Keratinocyte (primary cell): ENCODE data around the gene DACH1. TPM values are rescaled to one million over a fixed set of nuclear protein-coding genes. Genes with fewer than 3 reads are reported as not detected.

Experiments used
- DNase-seq: peaks from one replicate; pipeline ENCODE4 v3.0.0-alpha.2; 2011; ENCODE audit warnings: low read depth, missing footprints, low spot score
- FAIRE-seq: peaks from 2 replicates; lab custom pipeline; 2011; peaks lifted over from hg19 to GRCh38; lab: Jason Lieb, UNC
- H2AFZ ChIP-seq: 2 replicates; pipeline ENCODE4 v1.6.0; 2012; ENCODE audit warnings: low read length, control low read depth, inconsistent platforms; ENCODE audit not compliant: control insufficient read depth
- H3K27ac ChIP-seq: 2 replicates; pipeline ENCODE4 v1.5.1; 2011; ENCODE audit warnings: low read length; ENCODE audit not compliant: control insufficient read depth, insufficient read depth
- H3K27me3 ChIP-seq: 3 replicates; pipeline ENCODE4 v1.6.0; 2011; ENCODE audit warnings: low read length; ENCODE audit not compliant: control insufficient read depth, insufficient read depth; ENCODE audit errors: extremely low read depth
- H3K36me3 ChIP-seq, 2 experiments: 2 replicates in 1 of 2; 3 replicates in 1 of 2; pipeline ENCODE4 v1.5.1; 2011; ENCODE audit warnings: low read length in 2 of 2, mild to moderate bottlenecking in 1 of 2; ENCODE audit not compliant: control insufficient read depth in 2 of 2, insufficient read depth in 2 of 2; ENCODE audit errors: extremely low read depth in 1 of 2
- H3K4me1 ChIP-seq: 3 replicates; pipeline ENCODE4 v1.5.1; 2011; ENCODE audit warnings: low read length; ENCODE audit not compliant: control insufficient read depth, insufficient read depth; ENCODE audit errors: extremely low read depth
- H3K4me2 ChIP-seq: 3 replicates; pipeline ENCODE4 v1.6.0; 2011; ENCODE audit warnings: low read depth, low read length; ENCODE audit not compliant: control insufficient read depth, insufficient read depth; ENCODE audit errors: extremely low read depth
- H3K4me3 ChIP-seq, 3 experiments: fragments of 200-600 bp in 1 of 3; sonication (generic) in 1 of 3; 2 replicates in 2 of 3; 3 replicates in 1 of 3; pipeline ENCODE4 v1.5.1; 2011 to 2016; ENCODE audit warnings: low read length in 3 of 3, mild to moderate bottlenecking in 3 of 3, control low read depth in 2 of 3, inconsistent platforms in 1 of 3, low read depth in 1 of 3, mixed read lengths in 1 of 3, mixed run types in 1 of 3, moderate library complexity in 1 of 3; ENCODE audit not compliant: control insufficient read depth in 2 of 3, insufficient read depth in 2 of 3; ENCODE audit errors: extremely low read depth in 1 of 3
- H3K79me2 ChIP-seq: 2 replicates; pipeline ENCODE4 v1.6.0; 2012; ENCODE audit warnings: low read length; ENCODE audit not compliant: control insufficient read depth, insufficient read depth
- H3K9ac ChIP-seq: 3 replicates; pipeline ENCODE4 v1.6.0; 2011; ENCODE audit warnings: low read length; ENCODE audit not compliant: control insufficient read depth, insufficient read depth; ENCODE audit errors: extremely low read depth
- H3K9me1 ChIP-seq: 3 replicates; pipeline ENCODE4 v1.6.0; 2011; ENCODE audit warnings: low read length; ENCODE audit not compliant: control insufficient read depth, insufficient read depth; ENCODE audit errors: extremely low read depth
- H3K9me3 ChIP-seq: 2 replicates; pipeline ENCODE4 v1.5.1; 2012; ENCODE audit warnings: low read depth, low read length; ENCODE audit not compliant: control insufficient read depth
- H4K20me1 ChIP-seq: 3 replicates; pipeline ENCODE4 v1.6.0; 2011; ENCODE audit warnings: low read length; ENCODE audit not compliant: control insufficient read depth, insufficient read depth; ENCODE audit errors: extremely low read depth
- EZH2 ChIP-seq: IDR thresholded peaks from one replicate; pipeline ENCODE4 v1.6.1; 2012; ENCODE audit warnings: inconsistent platforms, mild to moderate bottlenecking, low read length, moderate library complexity
- dilution Hi-C: fragments of 300-500 bp; cut with MboI; formaldehyde crosslinking; loops from one replicate; pipeline ENCODE4 v1.7.0; 2020; ENCODE audit warnings: low sequenced_read_pairs; ENCODE audit not compliant: extremely low pct_ligation_motif_present
- polyA plus RNA-seq, 5 experiments: library from polyadenylated mRNA; depleted of rRNA in 3 of 5; stranded (reverse) in 3 of 5; stranded (forward) in 1 of 5; unstranded in 1 of 5; fragments of >200 nt; gene quantifications; 1 replicate in 1 of 5; 2 replicates in 3 of 5; 3 replicates in 1 of 5; pipeline versions ENCODE4 v1.2.1 to v1.2.3, GENCODE V29; 2011 to 2012; ENCODE audit warnings: missing spikeins in 2 of 5, low read depth in 1 of 5, low replicate concordance in 1 of 5
- TF ChIP-seq, protein P1 (sequence below), 3 experiments: IDR thresholded peaks in 1 of 3; conservative IDR thresholded peaks in 1 of 3; optimal IDR thresholded peaks in 1 of 3; 2 replicates in 2 of 3; 3 replicates in 1 of 3; pipeline versions ENCODE3 to v1.5.1; 2011; ENCODE audit warnings: low read length in 3 of 3, mild to moderate bottlenecking in 3 of 3, moderate library complexity in 2 of 3, control low read depth in 1 of 3, inconsistent platforms in 1 of 3; ENCODE audit not compliant: insufficient read depth in 2 of 3; ENCODE audit errors: extremely low read depth in 1 of 3

Gene DACH1
- polyA plus RNA-seq, 1 donor (not counting 4 experiments of a cell fraction or from before 2014, with no cell fraction given) = not detected

DNA sequence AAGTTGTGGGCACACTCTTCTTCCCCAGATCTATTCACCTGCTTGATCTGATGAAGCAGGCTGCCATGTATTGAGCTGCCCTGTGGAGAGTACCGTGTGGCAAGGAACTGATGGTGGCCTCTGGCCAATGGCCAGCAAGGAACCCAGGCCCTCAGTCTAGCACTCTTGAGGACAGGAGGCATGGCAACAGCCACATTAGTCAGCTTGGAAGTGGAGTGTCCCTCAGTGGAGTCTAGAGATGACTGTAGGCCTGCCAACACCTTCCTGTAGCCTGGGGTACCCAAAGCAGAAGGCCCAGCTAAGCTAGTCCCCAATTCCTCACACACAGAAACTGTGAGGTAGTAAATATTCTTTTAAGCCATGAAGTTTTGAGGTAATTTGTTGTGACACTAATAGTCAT lies 412.5 kb downstream of the DACH1 start:
- H2AFZ ChIP-seq = no peak overlapping the region
- no peak overlapping the region for H3K4me3 ChIP-seq
- TF ChIP-seq, protein P1, sequence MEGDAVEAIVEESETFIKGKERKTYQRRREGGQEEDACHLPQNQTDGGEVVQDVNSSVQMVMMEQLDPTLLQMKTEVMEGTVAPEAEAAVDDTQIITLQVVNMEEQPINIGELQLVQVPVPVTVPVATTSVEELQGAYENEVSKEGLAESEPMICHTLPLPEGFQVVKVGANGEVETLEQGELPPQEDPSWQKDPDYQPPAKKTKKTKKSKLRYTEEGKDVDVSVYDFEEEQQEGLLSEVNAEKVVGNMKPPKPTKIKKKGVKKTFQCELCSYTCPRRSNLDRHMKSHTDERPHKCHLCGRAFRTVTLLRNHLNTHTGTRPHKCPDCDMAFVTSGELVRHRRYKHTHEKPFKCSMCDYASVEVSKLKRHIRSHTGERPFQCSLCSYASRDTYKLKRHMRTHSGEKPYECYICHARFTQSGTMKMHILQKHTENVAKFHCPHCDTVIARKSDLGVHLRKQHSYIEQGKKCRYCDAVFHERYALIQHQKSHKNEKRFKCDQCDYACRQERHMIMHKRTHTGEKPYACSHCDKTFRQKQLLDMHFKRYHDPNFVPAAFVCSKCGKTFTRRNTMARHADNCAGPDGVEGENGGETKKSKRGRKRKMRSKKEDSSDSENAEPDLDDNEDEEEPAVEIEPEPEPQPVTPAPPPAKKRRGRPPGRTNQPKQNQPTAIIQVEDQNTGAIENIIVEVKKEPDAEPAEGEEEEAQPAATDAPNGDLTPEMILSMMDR (optimal IDR thresholded peaks at IDR 0.05 in 1 of 3, IDR thresholded peaks at IDR 0.05 in 1 of 3, conservative IDR thresholded peaks at IDR 0.05 in 1 of 3; ENCODE audit: extremely low read depth in 1 of 3, insufficient read depth in 2 of 3, low read length in 3 of 3) = no peak
- no peak for TF ChIP-seq EZH2
- H3K9me3 ChIP-seq = no peaks in the 10 kb centered on the region
- H3K9me1 ChIP-seq = no peaks in the 10 kb centered on the region
- DNase-seq (no peak), FAIRE-seq (no peak)
- dilution Hi-C loops = no loop called here
- H3K27ac ChIP-seq = no peak overlapping the region
- no peak overlapping the region for H3K9ac ChIP-seq
- H4K20me1 ChIP-seq = no peaks in the 10 kb centered on the region
- H3K36me3 ChIP-seq = no peaks in the 10 kb centered on the region
- no peak overlapping the region for H3K4me2 ChIP-seq
- no peaks in the 10 kb centered on the region for H3K27me3 ChIP-seq
- H3K4me1 ChIP-seq = no peaks in the 10 kb centered on the region
- H3K79me2 ChIP-seq = no peaks in the 10 kb centered on the region

DNA sequence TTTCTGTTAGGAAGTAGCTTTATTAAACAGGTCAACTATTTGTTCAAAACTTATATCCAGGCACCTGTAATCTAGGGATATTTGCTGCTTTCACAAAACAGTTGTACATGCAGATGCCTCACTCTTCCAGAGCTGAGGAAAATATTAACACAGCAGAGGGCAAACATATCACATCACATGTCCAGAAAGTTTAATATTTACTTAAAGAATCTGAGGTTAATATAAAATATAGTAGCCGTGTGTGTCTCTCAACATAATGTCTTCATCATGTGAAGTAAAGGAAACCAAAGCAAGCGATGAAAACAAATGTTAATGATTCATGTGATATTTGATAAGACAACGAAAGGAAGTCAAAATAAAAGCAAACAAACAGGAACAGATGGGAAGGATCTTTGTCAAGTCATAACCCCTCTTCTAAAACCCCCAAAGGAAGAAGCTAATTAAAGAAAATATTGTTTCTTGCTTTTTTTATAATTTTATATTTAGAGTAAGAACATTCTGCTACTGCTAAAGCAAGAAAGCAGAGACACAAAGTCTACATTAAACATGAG lies 418.8 kb downstream of the DACH1 start:
- no peak overlapping the region for H3K9ac ChIP-seq
- no peaks in the 10 kb centered on the region for H3K9me3 ChIP-seq
- no peaks in the 10 kb centered on the region for H4K20me1 ChIP-seq
- dilution Hi-C loops = no loop called here
- H3K79me2 ChIP-seq = no peaks in the 10 kb centered on the region
- H3K4me1 ChIP-seq = no peaks in the 10 kb centered on the region
- H3K27ac ChIP-seq = no peak overlapping the region
- H3K36me3 ChIP-seq = no peaks in the 10 kb centered on the region
- TF ChIP-seq EZH2 = no peak
- TF ChIP-seq, protein P1 (optimal IDR thresholded peaks at IDR 0.05 in 1 of 3, IDR thresholded peaks at IDR 0.05 in 1 of 3, conservative IDR thresholded peaks at IDR 0.05 in 1 of 3; ENCODE audit: extremely low read depth in 1 of 3, insufficient read depth in 2 of 3, low read length in 3 of 3) = no peak
- H2AFZ ChIP-seq = no peak overlapping the region
- no peak overlapping the region for H3K4me3 ChIP-seq
- DNase-seq = no peak
- H3K27me3 ChIP-seq = no peaks in the 10 kb centered on the region
- FAIRE-seq = no peak
- H3K9me1 ChIP-seq = no peaks in the 10 kb centered on the region
- H3K4me2 ChIP-seq = no peak overlapping the region
